HepG2 (cell line): ENCODE measurements around the gene YBX2. TPM values are rescaled to one million over a fixed set of nuclear protein-coding genes. Genes with fewer than 3 reads are reported as not detected.

Experiments used
- HNRNPLL ChIP-seq: fragments of 200-400 bp; formaldehyde crosslinking; IDR thresholded peaks from 2 replicates; pipeline ENCODE4 v1.6.1; 2017; ENCODE audit warnings: mild to moderate bottlenecking, low read depth, low read length; ENCODE audit not compliant: poor library complexity, severe bottlenecking
- IRF2 ChIP-seq: IDR thresholded peaks from 2 replicates; pipeline ENCODE4 v1.6.1; 2018; ENCODE audit warnings: missing genetic modification reagents, missing compliant biosample characterization
- RNF2 ChIP-seq: fragments of 450-650 bp; conservative IDR thresholded peaks from 2 replicates; pipeline ENCODE4 v1.6.1; 2016; ENCODE audit warnings: low read depth
- SMAD1 ChIP-seq: sonication (generic); formaldehyde crosslinking; IDR thresholded peaks from 2 replicates; pipeline ENCODE4 v1.4.0; 2020; ENCODE audit warnings: missing genetic modification reagents, low read depth, mild to moderate bottlenecking, borderline replicate concordance
- TBX2 ChIP-seq: sonication (generic); formaldehyde crosslinking; IDR thresholded peaks from 2 replicates; pipeline ENCODE4 v1.5.0; 2020; ENCODE audit warnings: missing genetic modification reagents, mild to moderate bottlenecking, borderline replicate concordance
- ZC3H13 ChIP-seq: sonication (generic); formaldehyde crosslinking; IDR thresholded peaks from 2 replicates; pipeline ENCODE4 v1.8.1; 2023; ENCODE audit warnings: mild to moderate bottlenecking, missing genetic modification reagents, moderate library complexity
- ZNF136 ChIP-seq: sonication (generic); formaldehyde crosslinking; IDR thresholded peaks from 2 replicates; pipeline ENCODE4 v1.8.1; 2022; ENCODE audit warnings: low read depth, mild to moderate bottlenecking, moderate library complexity, missing genetic modification reagents
- ZNF235 ChIP-seq: sonication (generic); formaldehyde crosslinking; IDR thresholded peaks from 2 replicates; pipeline ENCODE4 v1.8.1; 2023; ENCODE audit warnings: mild to moderate bottlenecking, missing genetic modification reagents, borderline replicate concordance
- ZNF3 ChIP-seq: IDR thresholded peaks from 2 replicates; pipeline ENCODE4 v1.7.0; 2017; ENCODE audit warnings: inconsistent platforms
- ZNF326 ChIP-seq: sonication (generic); formaldehyde crosslinking; IDR thresholded peaks from 2 replicates; pipeline ENCODE4 v1.4.0; 2020; ENCODE audit warnings: missing genetic modification reagents, borderline replicate concordance
- ZNF484 ChIP-seq: sonication (generic); formaldehyde crosslinking; IDR thresholded peaks from 2 replicates; pipeline ENCODE4 v1.5.1; 2020; ENCODE audit warnings: mild to moderate bottlenecking, low read depth, missing genetic modification reagents, borderline replicate concordance
- ZNF556 ChIP-seq: sonication (generic); formaldehyde crosslinking; IDR thresholded peaks from 2 replicates; pipeline ENCODE4 v1.4.0; 2020; ENCODE audit warnings: mild to moderate bottlenecking, missing genetic modification reagents, borderline replicate concordance
- polyA plus RNA-seq, 8 experiments: library from polyadenylated mRNA; depleted of rRNA in 3 of 8; stranded (reverse) in 7 of 8; unstranded in 1 of 8; fragments of >200 nt; fragmentation: Illumina TruSeq in 4 of 8; extraction: Trizol in 4 of 8; gene quantifications; 2 replicates each; pipeline versions ENCODE4 v1.2.1 to v1.2.3, GENCODE V29; 2011 to 2016; ENCODE audit warnings: low read depth in 4 of 8, missing spikeins in 1 of 8, mixed read lengths in 1 of 8; ENCODE audit not compliant: insufficient read depth in 1 of 8
- total RNA-seq, 5 experiments: library from RNA; depleted of rRNA; stranded (reverse); fragments of >200 nt; fragmentation: Illumina TruSeq; extraction: Trizol; gene quantifications; 2 replicates each; pipeline ENCODE4 v1.2.3, GENCODE V29; 2016; ENCODE audit warnings: low read depth in 1 of 5
- TF ChIP-seq, protein P1 (sequence below): IDR thresholded peaks from 2 replicates; pipeline ENCODE4 v1.6.1; 2016; ENCODE audit warnings: low read depth, control low read depth
- TF ChIP-seq, protein P2 (sequence below), 2 experiments: sonication (generic) in 1 of 2; formaldehyde crosslinking in 1 of 2; IDR thresholded peaks; 2 replicates each; pipeline versions ENCODE4 v1.4.0 to v1.6.1; 2018 to 2020; ENCODE audit warnings: missing genetic modification reagents in 2 of 2, borderline replicate concordance in 1 of 2, low read depth in 1 of 2, mild to moderate bottlenecking in 1 of 2, missing biosample characterization in 1 of 2
- TF ChIP-seq, protein P3 (sequence below): IDR thresholded peaks from 2 replicates; pipeline ENCODE4 v1.6.1; 2018; ENCODE audit warnings: missing genetic modification reagents, mild to moderate bottlenecking, missing compliant biosample characterization
- TF ChIP-seq, protein P4 (sequence below): fragments of 450-650 bp; IDR thresholded peaks from 2 replicates; pipeline ENCODE4 v1.6.1; 2017
- TF ChIP-seq, protein P5 (sequence below): sonication (generic); formaldehyde crosslinking; IDR thresholded peaks from 2 replicates; pipeline ENCODE4 v1.4.0; 2020; ENCODE audit warnings: missing genetic modification reagents

YBX2 gene
- total and polyA plus RNA-seq, 2 of the 13 experiments (the other 11 are each of a cell fraction or from before 2014, with no cell fraction given), result 0.12 to 0.22 TPM

DNA sequence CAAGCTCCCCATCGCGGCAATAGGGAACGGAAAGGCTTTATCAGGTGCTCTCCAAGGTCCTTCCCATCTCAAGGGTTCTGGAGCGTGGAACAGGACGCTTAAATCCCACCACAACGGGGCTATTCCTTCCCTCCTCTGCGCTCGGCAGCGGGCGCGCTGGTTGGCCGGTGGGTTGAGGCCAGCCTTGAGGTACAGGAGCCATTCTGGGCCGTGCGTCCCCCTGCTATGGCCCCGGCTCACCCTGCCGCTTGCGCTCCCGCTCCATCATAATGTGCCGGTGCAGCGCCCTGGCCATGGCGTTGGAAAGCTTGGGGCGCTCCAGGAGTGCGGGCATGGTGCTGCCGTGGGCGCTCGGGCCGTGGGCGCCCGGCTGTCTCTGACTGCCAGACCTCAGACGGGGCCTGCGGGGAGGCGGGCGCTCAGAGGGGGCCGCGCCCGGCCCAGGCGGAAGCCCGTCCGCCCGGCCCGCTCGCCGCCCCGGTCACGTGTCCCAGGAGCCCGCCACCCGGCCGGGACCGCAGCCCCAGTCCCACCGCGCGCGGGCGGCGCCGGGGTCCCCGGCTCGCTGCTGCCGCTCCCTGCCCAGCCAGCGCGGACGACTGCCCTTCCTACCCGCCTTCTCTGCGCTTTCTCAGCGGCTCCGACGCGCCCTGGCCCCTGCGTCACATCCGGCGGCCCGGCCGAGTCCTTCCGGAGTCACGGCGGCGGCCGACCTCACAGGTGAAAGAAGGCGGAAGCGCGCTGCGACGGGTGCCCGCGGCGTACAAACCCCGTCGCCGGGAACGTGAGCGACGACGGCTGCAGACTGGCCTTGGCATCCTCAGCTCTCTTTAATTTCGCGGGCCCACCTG is 20.5 kb upstream of the YBX2 start, which contains the start of gene GPS2 (continued):
- TF ChIP-seq, protein P1, sequence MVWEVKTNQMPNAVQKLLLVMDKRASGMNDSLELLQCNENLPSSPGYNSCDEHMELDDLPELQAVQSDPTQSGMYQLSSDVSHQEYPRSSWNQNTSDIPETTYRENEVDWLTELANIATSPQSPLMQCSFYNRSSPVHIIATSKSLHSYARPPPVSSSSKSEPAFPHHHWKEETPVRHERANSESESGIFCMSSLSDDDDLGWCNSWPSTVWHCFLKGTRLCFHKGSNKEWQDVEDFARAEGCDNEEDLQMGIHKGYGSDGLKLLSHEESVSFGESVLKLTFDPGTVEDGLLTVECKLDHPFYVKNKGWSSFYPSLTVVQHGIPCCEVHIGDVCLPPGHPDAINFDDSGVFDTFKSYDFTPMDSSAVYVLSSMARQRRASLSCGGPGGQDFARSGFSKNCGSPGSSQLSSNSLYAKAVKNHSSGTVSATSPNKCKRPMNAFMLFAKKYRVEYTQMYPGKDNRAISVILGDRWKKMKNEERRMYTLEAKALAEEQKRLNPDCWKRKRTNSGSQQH (CRISPR knock-in tag), result 0 out of 2 replicates have a peak, but pooled peaks have one; percentile 70
- TF ChIP-seq ZNF3 (CRISPR knock-in tag) (no peak), ZNF556 (0 out of 2 replicates have a peak, but pooled peaks have one; percentile 73), ZNF235 (no peak), HNRNPLL (peak; percentile 60), SMAD1 (CRISPR knock-in tag) (no peak), ZNF136 (CRISPR knock-in tag) (no peak), ZNF326 (no peak), TBX2 (CRISPR knock-in tag) (peak; percentile 56; the same call in 1 of the 2 replicates), IRF2 (CRISPR knock-in tag) (peak; percentile 75), ZC3H13 (CRISPR knock-in tag) (peak; percentile 91), RNF2 (0 out of 2 replicates have a peak, but pooled peaks have one; percentile 20), ZNF484 (CRISPR knock-in tag) (no peak)
- TF ChIP-seq, protein P2, sequence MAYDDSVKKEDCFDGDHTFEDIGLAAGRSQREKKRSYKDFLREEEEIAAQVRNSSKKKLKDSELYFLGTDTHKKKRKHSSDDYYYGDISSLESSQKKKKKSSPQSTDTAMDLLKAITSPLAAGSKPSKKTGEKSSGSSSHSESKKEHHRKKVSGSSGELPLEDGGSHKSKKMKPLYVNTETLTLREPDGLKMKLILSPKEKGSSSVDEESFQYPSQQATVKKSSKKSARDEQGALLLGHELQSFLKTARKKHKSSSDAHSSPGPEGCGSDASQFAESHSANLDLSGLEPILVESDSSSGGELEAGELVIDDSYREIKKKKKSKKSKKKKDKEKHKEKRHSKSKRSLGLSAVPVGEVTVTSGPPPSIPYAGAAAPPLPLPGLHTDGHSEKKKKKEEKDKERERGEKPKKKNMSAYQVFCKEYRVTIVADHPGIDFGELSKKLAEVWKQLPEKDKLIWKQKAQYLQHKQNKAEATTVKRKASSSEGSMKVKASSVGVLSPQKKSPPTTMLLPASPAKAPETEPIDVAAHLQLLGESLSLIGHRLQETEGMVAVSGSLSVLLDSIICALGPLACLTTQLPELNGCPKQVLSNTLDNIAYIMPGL (CRISPR knock-in tag; IDR thresholded peaks at IDR 0.05; ENCODE audit: borderline replicate concordance in 1 of 2, low read depth in 1 of 2), result peak; percentile 72 to 76
- TF ChIP-seq, protein P3, sequence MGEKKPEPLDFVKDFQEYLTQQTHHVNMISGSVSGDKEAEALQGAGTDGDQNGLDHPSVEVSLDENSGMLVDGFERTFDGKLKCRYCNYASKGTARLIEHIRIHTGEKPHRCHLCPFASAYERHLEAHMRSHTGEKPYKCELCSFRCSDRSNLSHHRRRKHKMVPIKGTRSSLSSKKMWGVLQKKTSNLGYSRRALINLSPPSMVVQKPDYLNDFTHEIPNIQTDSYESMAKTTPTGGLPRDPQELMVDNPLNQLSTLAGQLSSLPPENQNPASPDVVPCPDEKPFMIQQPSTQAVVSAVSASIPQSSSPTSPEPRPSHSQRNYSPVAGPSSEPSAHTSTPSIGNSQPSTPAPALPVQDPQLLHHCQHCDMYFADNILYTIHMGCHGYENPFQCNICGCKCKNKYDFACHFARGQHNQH (CRISPR knock-in tag), result peak; percentile 81
- TF ChIP-seq, protein P4, sequence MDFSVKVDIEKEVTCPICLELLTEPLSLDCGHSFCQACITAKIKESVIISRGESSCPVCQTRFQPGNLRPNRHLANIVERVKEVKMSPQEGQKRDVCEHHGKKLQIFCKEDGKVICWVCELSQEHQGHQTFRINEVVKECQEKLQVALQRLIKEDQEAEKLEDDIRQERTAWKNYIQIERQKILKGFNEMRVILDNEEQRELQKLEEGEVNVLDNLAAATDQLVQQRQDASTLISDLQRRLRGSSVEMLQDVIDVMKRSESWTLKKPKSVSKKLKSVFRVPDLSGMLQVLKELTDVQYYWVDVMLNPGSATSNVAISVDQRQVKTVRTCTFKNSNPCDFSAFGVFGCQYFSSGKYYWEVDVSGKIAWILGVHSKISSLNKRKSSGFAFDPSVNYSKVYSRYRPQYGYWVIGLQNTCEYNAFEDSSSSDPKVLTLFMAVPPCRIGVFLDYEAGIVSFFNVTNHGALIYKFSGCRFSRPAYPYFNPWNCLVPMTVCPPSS, result no peak
- TF ChIP-seq, protein P5, sequence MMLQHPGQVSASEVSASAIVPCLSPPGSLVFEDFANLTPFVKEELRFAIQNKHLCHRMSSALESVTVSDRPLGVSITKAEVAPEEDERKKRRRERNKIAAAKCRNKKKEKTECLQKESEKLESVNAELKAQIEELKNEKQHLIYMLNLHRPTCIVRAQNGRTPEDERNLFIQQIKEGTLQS (CRISPR knock-in tag), result peak; percentile 27; the same call in 1 of the 2 replicates
